C4-2B (cell line): Measurements from ENCODE around the gene NECAB3.

Experiments used
- H3K27ac ChIP-seq: fragments of 450-650 bp; 2 replicates; pipeline ENCODE4 v1.5.1; 2017
- CTCF ChIP-seq: fragments of 450-650 bp; conservative IDR thresholded peaks from 2 replicates; pipeline ENCODE4 v1.5.1; 2017; ENCODE audit warnings: mild to moderate bottlenecking
- ZFX ChIP-seq: fragments of 450-650 bp; IDR thresholded peaks from 2 replicates; pipeline ENCODE4 v1.6.1; 2017

The NECAB3 gene

GRCh38 chr20:33626190-33626589 lies 48.0 kb downstream of the NECAB3 start:
- TF ChIP-seq CTCF (no peak), ZFX (no peak)
- no peak overlapping the region for H3K27ac ChIP-seq

- H3K27ac ChIP-seq: no peak overlapping the region
- no peak for TF ChIP-seq CTCF
- TF ChIP-seq ZFX: no peak
Observed at GRCh38 chr20:33624399-33624798, 49.8 kb downstream of the NECAB3 start.

GRCh38 chr20:33622705-33623365 lies 51.4 kb downstream of the NECAB3 start:
- H3K27ac ChIP-seq: no peak overlapping the region
- TF ChIP-seq CTCF: no peak

GRCh38 chr20:33621717-33622400 lies 52.4 kb downstream of the NECAB3 start:
- TF ChIP-seq CTCF (no peak), ZFX (no peak)
- H3K27ac ChIP-seq: no peak overlapping the region

GRCh38 chr20:33612001-33612400 lies 62.2 kb downstream of the NECAB3 start:
- TF ChIP-seq CTCF: no peak; the same call in 1 of the 2 replicates
- TF ChIP-seq ZFX: no peak
- no peak overlapping the region for H3K27ac ChIP-seq

GRCh38 chr20:33611106-33611505 lies 63.1 kb downstream of the NECAB3 start:
- no peak for TF ChIP-seq CTCF
- no peak for TF ChIP-seq ZFX
- peak overlapping the region; percentile 64 for H3K27ac ChIP-seq

- no peak overlapping the region for H3K27ac ChIP-seq
- TF ChIP-seq CTCF (no peak), ZFX (no peak)
Observed at GRCh38 chr20:33609504-33609903, 64.7 kb downstream of the NECAB3 start.
